Thyroid gland (tissue), 4 donors: ENCODE measurements around the gene CFDP1.

Source experiments
- CTCF ChIP-seq, 6 experiments: fragments of 200-600 bp in 3 of 6; fragments of 450-650 bp in 3 of 6; sonication (generic) in 3 of 6; IDR thresholded peaks; one replicate each; pipeline ENCODE4 v1.5.1; 2016 to 2019; ENCODE audit warnings: antibody characterized with exemption in 6 of 6, mild to moderate bottlenecking in 2 of 6, inconsistent platforms in 1 of 6, moderate library complexity in 1 of 6
- POLR2A ChIP-seq, 2 donors: fragments of 450-650 bp; IDR thresholded peaks; one replicate each; pipeline ENCODE4 v1.6.1; 2017; ENCODE audit warnings: antibody characterized with exemption in 2 of 2, mild to moderate bottlenecking in 2 of 2, moderate library complexity in 1 of 2

GRCh38 chr16:75323198-75323597 is 110.1 kb downstream of the CFDP1 start:
- no peak for TF ChIP-seq POLR2A (IDR thresholded peaks at IDR 0.05)
- TF ChIP-seq CTCF (IDR thresholded peaks at IDR 0.05) = no peak
